ENCODE measurements around the gene ITGBL1. TPM values are rescaled to one million over a fixed set of nuclear protein-coding genes. Genes with fewer than 3 reads are reported as not detected.

ITGBL1 gene
- total and polyA plus RNA-seq, 2 donors (not counting 3 experiments of a cell fraction or from before 2014, with no cell fraction given): 4.6 to 8.8 TPM

GRCh38 chr13:101645871-101646270 is 193.4 kb downstream of the ITGBL1 start:
- dilution Hi-C loops (cut with MboI; ENCODE audit: extremely low pct_ligation_motif_present, low sequenced_read_pairs): no loop called here
- BruUV-seq (replicated peaks): no TSS peak
- no peak for DNase-seq (ENCODE audit: low read depth, low spot score)
- H2AFZ ChIP-seq (ENCODE audit: low read depth, low read length): no peak overlapping the region
- H3K27ac ChIP-seq (ENCODE audit: insufficient read depth, low read depth, low read length): no peak overlapping the region
- CTCF ChIA-PET: no interaction called here
- H3K4me2 ChIP-seq (ENCODE audit: insufficient read depth, low read length): no peak overlapping the region
- FAIRE-seq: no peak
- no peaks in the 10 kb centered on the region for H3K79me2 ChIP-seq (ENCODE audit: control insufficient read depth, insufficient read depth, low read length)
- POLR2A ChIA-PET: no interaction called here
- H3K4me3 ChIP-seq (replicated peaks in 1 of 3; ENCODE audit: insufficient read depth in 1 of 3, low read depth in 1 of 3, low read length in 3 of 3): no peak overlapping the region
- H3K9me3 ChIP-seq (replicated peaks; ENCODE audit: control insufficient read depth, insufficient read depth, low read length): no peaks in the 10 kb centered on the region
- intact Hi-C loops (cut with micrococcal nuclease): no loop called here
- no peaks in the 10 kb centered on the region for H3K9me1 ChIP-seq (replicated peaks; ENCODE audit: control insufficient read depth, extremely low read depth, insufficient read depth, low read length)
- H3K4me1 ChIP-seq (ENCODE audit: control insufficient read depth, extremely low read depth, insufficient read depth, low read length): peaks cover 5% of the 10 kb centered on the region
- no peaks in the 10 kb centered on the region for H3K36me3 ChIP-seq (ENCODE audit: control insufficient read depth in 2 of 2, extremely low read depth in 1 of 2, insufficient read depth in 2 of 2, low read length in 2 of 2)
- H3K27me3 ChIP-seq (ENCODE audit: control insufficient read depth in 2 of 2, insufficient read depth in 2 of 2, low read length in 2 of 2): no peaks in the 10 kb centered on the region
- H3K9ac ChIP-seq (replicated peaks; ENCODE audit: extremely low read depth, insufficient read depth, low read length): no peak overlapping the region
- TF ChIP-seq GATA2 (IDR thresholded peaks at IDR 0.05; ENCODE audit: insufficient read depth, insufficient read length, low read depth, low read length): no peak
- TF ChIP-seq FOS (IDR thresholded peaks at IDR 0.05; ENCODE audit: borderline replicate concordance, insufficient read depth, low read length): no peak
- TF ChIP-seq POLR2AphosphoS5 (IDR thresholded peaks at IDR 0.05; ENCODE audit: insufficient read depth, low read depth, low read length): no peak
- TF ChIP-seq POLR2A (IDR thresholded peaks at IDR 0.05; ENCODE audit: low read depth, low read length): no peak
- no peak for TF ChIP-seq JUN (IDR thresholded peaks at IDR 0.05; ENCODE audit: borderline replicate concordance, insufficient read depth, insufficient read length, low read depth)
- TF ChIP-seq, protein P1, sequence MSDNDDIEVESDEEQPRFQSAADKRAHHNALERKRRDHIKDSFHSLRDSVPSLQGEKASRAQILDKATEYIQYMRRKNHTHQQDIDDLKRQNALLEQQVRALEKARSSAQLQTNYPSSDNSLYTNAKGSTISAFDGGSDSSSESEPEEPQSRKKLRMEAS (IDR thresholded peaks at IDR 0.05; ENCODE audit: insufficient read depth, insufficient read length): no peak
- no peak for TF ChIP-seq EZH2 (IDR thresholded peaks at IDR 0.05; ENCODE audit: borderline replicate concordance, low read depth, low read length, severe bottlenecking)
- no peak for TF ChIP-seq CTCF (IDR thresholded peaks at IDR 0.05; ENCODE audit: extremely low read depth in 1 of 2, insufficient read depth in 1 of 2, low read depth in 1 of 2, low read length in 2 of 2)
- no peaks in the 10 kb centered on the region for H4K20me1 ChIP-seq (replicated peaks; ENCODE audit: control insufficient read depth, extremely low read depth, insufficient read depth, low read length)

Data from endothelial cell of umbilical vein (primary cell).